OCI-LY3 (cell line): Measurements from ENCODE around the gene BTRC.
"Not testable (repeated sequence)": the region's sequence is repeated elsewhere in the genome, so short reads cannot be mapped to it uniquely, and the experiment has no call there.

Experiments
- H2AFZ ChIP-seq: fragments of 200-600, 300-600 bp; shearing (Covaris generic); 2 replicates; pipeline ENCODE4 v1.6.0; 2014; ENCODE audit warnings: antibody characterized with exemption, low read depth, low read length
- H3K27ac ChIP-seq: fragments of 200-600, 300-600 bp; sonication (generic); 2 replicates; pipeline ENCODE4 v1.5.1; 2014; ENCODE audit warnings: mild to moderate bottlenecking, low read length, moderate library complexity, mixed read lengths
- H3K27me3 ChIP-seq: fragments of 200-600, 300-600 bp; sonication (generic); 2 replicates; pipeline ENCODE4 v1.6.1; 2014; ENCODE audit warnings: low read depth, low read length, mixed read lengths
- H3K36me3 ChIP-seq: fragments of 200-600, 300-600 bp; sonication (generic); replicated peaks from 2 replicates; pipeline ENCODE3; 2014; ENCODE audit warnings: low read depth, low read length, mixed read lengths
- H3K4me1 ChIP-seq: fragments of 300-600, 200-600 bp; sonication (generic); 2 replicates; pipeline ENCODE4 v1.6.1; 2014; ENCODE audit warnings: low read length, mixed read lengths
- H3K4me2 ChIP-seq: fragments of 200-600, 300-600 bp; sonication (generic); 2 replicates; pipeline ENCODE4 v1.6.1; 2014; ENCODE audit warnings: low read length, mixed read lengths
- H3K4me3 ChIP-seq: fragments of 300-600, 200-600 bp; sonication (generic); 2 replicates; pipeline ENCODE4 v1.5.1; 2014; ENCODE audit warnings: antibody characterized with exemption, mild to moderate bottlenecking, low read length, moderate library complexity
- H3K79me2 ChIP-seq: fragments of 300-600, 200-600 bp; shearing (Covaris generic); 2 replicates; pipeline ENCODE4 v1.6.1; 2014; ENCODE audit warnings: mild to moderate bottlenecking, low read length, mixed read lengths
- H3K9ac ChIP-seq: fragments of 300-600, 200-600 bp; shearing (Covaris generic); 2 replicates; pipeline ENCODE4 v1.6.0; 2014; ENCODE audit warnings: mild to moderate bottlenecking, low read length, moderate library complexity
- H3K9me3 ChIP-seq: fragments of 200-600, 300-600 bp; shearing (Covaris generic); 2 replicates; pipeline ENCODE4 v1.6.1; 2014; ENCODE audit warnings: low read length, mixed read lengths; ENCODE audit not compliant: insufficient read depth
- H4K20me1 ChIP-seq: fragments of 200-600, 300-600 bp; sonication (generic); 2 replicates; pipeline ENCODE4 v1.6.1; 2016; ENCODE audit warnings: low read length, mixed read lengths; ENCODE audit not compliant: insufficient read depth
- EZH2phosphoT487 ChIP-seq: fragments of 200-600 bp; shearing (Covaris generic); IDR thresholded peaks from 2 replicates; pipeline ENCODE4 v1.6.1; 2018; ENCODE audit warnings: antibody characterized with exemption, mixed run types, low read depth
- TF ChIP-seq, protein P1 (sequence below): fragments of 200-600, 300-600 bp; sonication (generic); IDR thresholded peaks from 2 replicates; pipeline ENCODE4 v1.5.1; 2014; ENCODE audit warnings: antibody characterized with exemption, low read length, low read depth

Gene BTRC

DNA sequence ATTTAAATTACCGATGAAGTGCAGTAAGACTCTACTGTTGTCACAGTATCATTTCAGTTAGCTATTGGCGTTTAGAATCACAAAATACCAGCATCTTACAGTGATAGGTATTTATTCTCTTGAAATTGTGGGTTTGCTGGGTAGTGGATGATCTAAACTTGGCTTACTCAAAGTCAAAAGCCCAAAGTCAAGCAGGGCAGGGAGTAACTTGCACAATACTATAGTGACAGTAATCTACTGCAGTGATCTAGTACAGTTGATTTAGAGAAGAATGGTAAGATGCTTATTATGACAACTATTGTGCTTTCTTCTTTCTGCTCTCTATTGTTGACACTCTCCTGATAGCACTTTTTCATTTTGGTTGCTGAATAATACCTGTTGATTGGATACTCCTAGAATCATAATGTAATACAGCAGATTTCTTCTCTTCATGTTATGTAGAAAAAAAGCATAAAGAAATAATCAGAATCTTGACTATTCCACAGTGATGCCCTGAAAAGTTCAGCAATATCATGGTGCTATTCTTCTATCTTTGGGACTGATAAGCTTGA, 10.0 kb downstream of the BTRC start:
- Histone ChIP-seq H3K4me1 (no peaks in the 10 kb centered on the region), H3K4me2 (no peak overlapping the region), H2AFZ (no peak overlapping the region), H3K36me3 (no peaks in the 10 kb centered on the region), H3K4me3 (no peak overlapping the region), H3K9me3 (no peaks in the 10 kb centered on the region), H4K20me1 (no peaks in the 10 kb centered on the region), H3K79me2 (no peaks in the 10 kb centered on the region), H3K27ac (no peak overlapping the region), H3K27me3 (no peaks in the 10 kb centered on the region), H3K9ac (no peak overlapping the region)
- TF ChIP-seq, protein P1, sequence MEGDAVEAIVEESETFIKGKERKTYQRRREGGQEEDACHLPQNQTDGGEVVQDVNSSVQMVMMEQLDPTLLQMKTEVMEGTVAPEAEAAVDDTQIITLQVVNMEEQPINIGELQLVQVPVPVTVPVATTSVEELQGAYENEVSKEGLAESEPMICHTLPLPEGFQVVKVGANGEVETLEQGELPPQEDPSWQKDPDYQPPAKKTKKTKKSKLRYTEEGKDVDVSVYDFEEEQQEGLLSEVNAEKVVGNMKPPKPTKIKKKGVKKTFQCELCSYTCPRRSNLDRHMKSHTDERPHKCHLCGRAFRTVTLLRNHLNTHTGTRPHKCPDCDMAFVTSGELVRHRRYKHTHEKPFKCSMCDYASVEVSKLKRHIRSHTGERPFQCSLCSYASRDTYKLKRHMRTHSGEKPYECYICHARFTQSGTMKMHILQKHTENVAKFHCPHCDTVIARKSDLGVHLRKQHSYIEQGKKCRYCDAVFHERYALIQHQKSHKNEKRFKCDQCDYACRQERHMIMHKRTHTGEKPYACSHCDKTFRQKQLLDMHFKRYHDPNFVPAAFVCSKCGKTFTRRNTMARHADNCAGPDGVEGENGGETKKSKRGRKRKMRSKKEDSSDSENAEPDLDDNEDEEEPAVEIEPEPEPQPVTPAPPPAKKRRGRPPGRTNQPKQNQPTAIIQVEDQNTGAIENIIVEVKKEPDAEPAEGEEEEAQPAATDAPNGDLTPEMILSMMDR: no peak
- no peak for TF ChIP-seq EZH2phosphoT487

DNA sequence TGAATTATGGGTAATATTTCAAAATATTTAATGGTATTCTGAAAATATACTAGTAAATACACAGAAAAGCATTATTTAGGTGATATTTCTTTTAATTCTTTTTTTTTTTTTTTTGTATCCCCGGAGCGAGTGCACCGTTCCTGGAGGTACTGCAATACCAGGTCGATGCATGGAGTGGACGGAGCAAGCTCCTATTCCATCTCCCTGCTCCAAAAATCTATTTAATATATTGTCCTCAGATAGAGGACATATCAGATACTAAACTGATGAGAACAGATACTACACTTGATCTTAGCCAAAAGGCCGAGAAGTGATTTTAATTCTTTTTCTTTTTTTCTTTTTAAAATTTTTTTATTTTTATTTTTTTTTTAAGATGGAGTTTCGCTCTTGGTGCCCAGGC, 10.8 kb downstream of the BTRC start:
- no peaks in the 10 kb centered on the region for H3K4me1 ChIP-seq
- H3K27ac ChIP-seq: no peak overlapping the region

DNA sequence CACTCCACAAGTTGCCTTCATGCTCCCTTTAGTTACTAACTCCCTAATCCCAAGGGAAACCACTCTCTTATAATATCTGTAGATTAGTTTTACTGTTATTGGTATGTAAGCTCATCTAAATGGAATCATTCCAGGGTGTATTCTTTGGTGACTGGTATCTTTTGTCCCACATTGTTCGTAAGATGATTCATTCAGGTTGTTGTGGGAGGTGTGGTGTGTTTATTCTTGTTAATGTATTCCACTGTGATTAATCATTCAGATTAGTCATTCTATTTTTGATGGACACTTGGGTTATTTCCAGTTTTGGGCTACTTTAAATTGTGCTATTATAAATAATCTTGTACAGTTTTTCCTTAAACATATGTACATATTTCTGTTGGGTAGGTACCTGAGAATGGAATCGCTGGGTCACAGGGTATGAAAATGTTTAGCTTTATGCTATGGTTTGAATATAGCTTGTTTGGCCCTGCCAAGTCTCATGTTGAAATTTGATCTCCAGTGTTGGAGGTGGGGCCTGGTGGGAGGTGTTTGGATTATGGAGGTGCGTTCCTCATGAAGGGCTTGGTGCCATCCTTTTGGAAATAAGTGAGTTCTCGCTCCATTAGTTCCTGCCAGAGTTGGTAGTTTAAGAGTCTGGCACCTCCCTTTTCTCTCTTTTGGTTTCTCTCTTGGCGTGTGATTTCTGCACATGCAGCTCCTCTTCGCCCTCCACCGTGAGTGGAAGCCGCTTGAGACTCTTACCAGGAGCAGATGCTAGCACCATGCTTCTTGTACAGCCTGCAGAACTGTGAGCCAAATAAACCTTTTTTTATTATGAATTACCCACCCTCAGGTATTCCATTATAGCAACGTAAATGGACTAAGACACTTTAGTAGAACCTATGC, 13.8 kb downstream of the BTRC start:
- Histone ChIP-seq H3K79me2 (no peaks in the 10 kb centered on the region), H2AFZ (no peak overlapping the region), H3K9ac (no peak overlapping the region), H3K4me3 (no peak overlapping the region), H3K4me2 (no peak overlapping the region), H4K20me1 (no peaks in the 10 kb centered on the region), H3K36me3 (no peaks in the 10 kb centered on the region), H3K9me3 (no peaks in the 10 kb centered on the region), H3K27ac (no peak overlapping the region), H3K4me1 (no peaks in the 10 kb centered on the region), H3K27me3 (no peaks in the 10 kb centered on the region)
- TF ChIP-seq, protein P1: no peak
- TF ChIP-seq EZH2phosphoT487: no peak

More for the DNA sequence above, 10.8 kb downstream of the BTRC start:
- H3K4me3 ChIP-seq: no peak overlapping the region
- H3K4me2 ChIP-seq: no peak overlapping the region
- no peak overlapping the region for H2AFZ ChIP-seq
- H3K9ac ChIP-seq: no peak overlapping the region
- no peaks in the 10 kb centered on the region for H3K27me3 ChIP-seq
- H3K36me3 ChIP-seq: no peaks in the 10 kb centered on the region
- H3K79me2 ChIP-seq: no peaks in the 10 kb centered on the region
- no peaks in the 10 kb centered on the region for H3K9me3 ChIP-seq
- H4K20me1 ChIP-seq: no peaks in the 10 kb centered on the region
- TF ChIP-seq EZH2phosphoT487: no peak
- TF ChIP-seq, protein P1: no peak

DNA sequence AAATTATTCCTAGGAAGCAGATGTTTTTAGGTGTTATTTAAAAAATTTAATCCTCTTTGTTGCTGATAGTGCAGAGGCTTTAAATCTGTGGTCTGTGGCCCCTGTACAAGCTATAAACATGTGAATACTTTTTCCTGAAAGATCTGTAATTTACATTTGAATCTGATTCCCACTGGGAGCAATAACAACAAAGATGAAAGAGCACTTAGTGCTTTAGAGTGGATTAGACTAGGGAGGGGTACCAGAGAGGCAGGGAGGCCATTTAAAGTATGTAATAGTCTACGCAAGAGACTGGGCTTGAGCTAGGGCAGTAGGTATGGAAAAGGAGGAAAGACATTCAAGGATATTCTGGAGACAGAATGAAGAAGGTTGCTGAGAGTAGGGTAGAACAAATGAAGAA, 19.1 kb downstream of the BTRC start:
- Histone ChIP-seq H3K27ac (no peak overlapping the region), H3K9ac (no peak overlapping the region), H3K4me2 (no peak overlapping the region), H3K9me3 (no peaks in the 10 kb centered on the region), H3K4me3 (no peak overlapping the region), H3K27me3 (no peaks in the 10 kb centered on the region), H3K4me1 (peaks cover 10% of the 10 kb centered on the region), H2AFZ (no peak overlapping the region), H3K36me3 (no peaks in the 10 kb centered on the region), H3K79me2 (no peaks in the 10 kb centered on the region), H4K20me1 (no peaks in the 10 kb centered on the region)
- TF ChIP-seq, protein P1: no peak

DNA sequence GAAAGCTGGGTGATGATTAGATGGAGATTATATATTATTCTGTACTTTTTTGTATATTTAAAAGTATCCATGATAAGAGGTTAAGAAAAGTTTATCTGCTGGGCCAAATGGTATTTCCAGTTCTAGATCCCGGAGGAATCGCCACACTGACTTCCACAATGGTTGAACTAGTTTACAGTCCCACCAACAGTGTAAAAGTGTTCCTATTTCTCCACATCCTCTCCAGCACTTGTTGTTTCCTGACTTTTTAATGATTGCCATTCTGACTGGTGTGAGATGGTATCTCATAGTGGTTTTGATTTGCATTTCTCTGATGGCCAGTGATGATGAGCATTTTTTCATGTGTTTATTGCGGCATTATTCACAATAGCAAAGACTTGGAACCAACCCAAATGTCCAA, 20.0 kb downstream of the BTRC start:
- H2AFZ ChIP-seq, H3K36me3 ChIP-seq, H3K4me2 ChIP-seq, H3K9me3 ChIP-seq, H4K20me1 ChIP-seq, H3K27me3 ChIP-seq, H3K27ac ChIP-seq, H3K9ac ChIP-seq, H3K79me2 ChIP-seq, H3K4me3 ChIP-seq: not testable (repeated sequence)
- peaks cover 10% of the 10 kb centered on the region for H3K4me1 ChIP-seq
